ENCODE results near the gene AAMP.

DNA sequence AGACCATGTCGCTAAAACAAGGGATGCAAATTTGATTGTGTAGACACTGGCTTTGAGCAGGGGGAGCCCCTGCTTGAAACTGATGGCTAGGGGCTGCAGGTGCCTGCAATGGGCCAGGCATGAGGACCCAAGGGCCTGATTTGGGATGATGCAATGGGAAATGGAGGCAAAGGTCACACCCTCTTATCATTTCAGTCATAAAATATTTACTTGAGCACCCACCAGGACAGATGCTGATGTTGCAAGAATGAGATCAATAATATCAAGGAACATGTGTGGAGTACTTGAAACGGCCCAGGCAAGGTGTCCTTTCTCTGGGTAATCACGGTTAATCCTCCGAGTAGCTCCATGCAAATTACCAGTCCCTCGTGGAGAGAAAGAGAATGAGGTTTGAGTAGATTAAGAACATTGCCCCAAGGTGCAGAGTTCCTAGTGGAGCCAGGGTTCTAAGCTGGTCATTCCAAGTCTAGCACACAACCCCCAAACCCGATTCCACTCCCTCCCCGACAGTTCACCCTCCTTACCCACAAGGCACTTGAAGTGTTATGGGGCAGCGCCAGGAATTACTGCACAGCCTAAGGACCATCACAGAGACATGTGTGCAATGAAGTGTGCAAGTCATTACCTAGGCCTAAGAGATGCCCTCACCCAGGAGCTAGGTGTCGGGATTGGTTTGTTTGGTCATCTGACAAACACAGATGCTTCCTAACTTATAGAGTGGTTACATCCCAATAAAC is 36.4 kb upstream of the AAMP start:
- no peak for TF ChIP-seq GATA2 (IDR thresholded peaks at IDR 0.05; ENCODE audit: low read depth, low read length)
- TF ChIP-seq GATA3 (IDR thresholded peaks at IDR 0.05; ENCODE audit: low read depth, low read length) = no peak
